ENCODE data around the gene CAV2.

DNA sequence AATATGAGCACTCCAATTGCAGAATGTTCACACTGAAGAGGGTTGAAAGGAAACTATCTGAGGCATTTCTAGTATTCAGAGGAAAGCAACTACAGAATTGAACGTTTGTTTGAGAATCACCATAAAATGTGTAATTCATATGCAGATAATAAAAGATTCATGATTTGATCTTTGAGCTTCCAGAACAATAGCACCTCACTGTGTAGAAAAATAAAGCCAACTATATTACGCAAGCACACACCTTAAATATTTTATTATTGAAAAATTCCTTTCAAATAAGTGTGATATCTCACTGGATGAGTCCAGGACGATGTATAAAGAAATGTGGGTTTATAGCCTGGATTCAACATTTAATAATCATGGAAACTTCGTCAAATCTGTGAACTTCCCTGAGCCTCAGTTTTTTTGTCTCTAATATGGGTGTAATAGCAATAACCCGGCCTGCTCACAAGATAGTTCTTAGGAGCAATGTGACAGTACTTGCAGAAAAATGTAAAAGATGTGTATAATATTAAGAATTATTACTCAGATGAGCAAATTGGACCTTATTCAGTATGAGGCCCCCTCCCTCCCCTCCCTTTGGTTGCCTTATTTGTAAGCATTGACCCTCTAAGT lies 11.5 kb upstream of the CAV2 start:
- TF ChIP-seq CTCF (IDR thresholded peaks at IDR 0.05) (no peak), POLR2A (IDR thresholded peaks at IDR 0.05) (no peak)

Measured in right lobe of liver (tissue), 4 donors.